ENCODE data around the gene FGFR3. TPM values are rescaled to one million over a fixed set of nuclear protein-coding genes. Genes with fewer than 3 reads are reported as not detected.

FGFR3 gene
- total RNA-seq, 2 experiments from 2014 or later, result not detected

DNA sequence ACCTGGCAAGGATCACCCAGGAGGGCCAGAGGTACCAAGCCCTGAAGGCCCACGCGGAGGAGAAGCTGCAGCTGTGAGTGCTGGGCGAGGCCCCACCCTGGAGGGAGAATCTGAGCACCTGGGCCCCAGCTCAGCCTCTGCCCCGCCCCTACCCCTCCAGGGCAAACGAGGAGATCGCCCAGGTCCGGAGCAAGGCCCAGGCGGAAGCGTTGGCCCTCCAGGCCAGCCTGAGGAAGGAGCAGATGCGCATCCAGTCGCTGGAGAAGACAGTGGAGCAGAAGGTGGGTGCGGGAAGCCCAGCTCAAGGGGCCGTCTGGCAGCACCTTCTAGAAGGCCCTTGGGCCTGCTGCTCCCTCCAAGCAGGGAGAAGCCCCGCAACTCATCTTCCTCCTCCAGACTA, 48.5 kb upstream of the FGFR3 start:
- intact Hi-C loops (cut with micrococcal nuclease; ENCODE audit: unreplicated experiment), result no loop called here
- TF ChIP-seq EZH2phosphoT487 (IDR thresholded peaks at IDR 0.05; ENCODE audit: borderline replicate concordance, low read depth, low read length), result no peak
- TF ChIP-seq, protein P1, sequence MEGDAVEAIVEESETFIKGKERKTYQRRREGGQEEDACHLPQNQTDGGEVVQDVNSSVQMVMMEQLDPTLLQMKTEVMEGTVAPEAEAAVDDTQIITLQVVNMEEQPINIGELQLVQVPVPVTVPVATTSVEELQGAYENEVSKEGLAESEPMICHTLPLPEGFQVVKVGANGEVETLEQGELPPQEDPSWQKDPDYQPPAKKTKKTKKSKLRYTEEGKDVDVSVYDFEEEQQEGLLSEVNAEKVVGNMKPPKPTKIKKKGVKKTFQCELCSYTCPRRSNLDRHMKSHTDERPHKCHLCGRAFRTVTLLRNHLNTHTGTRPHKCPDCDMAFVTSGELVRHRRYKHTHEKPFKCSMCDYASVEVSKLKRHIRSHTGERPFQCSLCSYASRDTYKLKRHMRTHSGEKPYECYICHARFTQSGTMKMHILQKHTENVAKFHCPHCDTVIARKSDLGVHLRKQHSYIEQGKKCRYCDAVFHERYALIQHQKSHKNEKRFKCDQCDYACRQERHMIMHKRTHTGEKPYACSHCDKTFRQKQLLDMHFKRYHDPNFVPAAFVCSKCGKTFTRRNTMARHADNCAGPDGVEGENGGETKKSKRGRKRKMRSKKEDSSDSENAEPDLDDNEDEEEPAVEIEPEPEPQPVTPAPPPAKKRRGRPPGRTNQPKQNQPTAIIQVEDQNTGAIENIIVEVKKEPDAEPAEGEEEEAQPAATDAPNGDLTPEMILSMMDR (conservative IDR thresholded peaks at IDR 0.05; ENCODE audit: low read length), result no peak
- H3K27ac ChIP-seq (ENCODE audit: low read depth, low read length, poor library complexity, severe bottlenecking), result no peak overlapping the region
- H3K4me2 ChIP-seq (ENCODE audit: low read length), result no peak overlapping the region
- H3K4me3 ChIP-seq (ENCODE audit: low read depth, low read length, poor library complexity, severe bottlenecking), result no peak overlapping the region
- peaks cover 64% of the 10 kb centered on the region for H3K36me3 ChIP-seq (ENCODE audit: insufficient read depth, low read length)
- no peaks in the 10 kb centered on the region for H3K79me2 ChIP-seq (ENCODE audit: insufficient read depth, low read depth, low read length)
- TSS peak; percentile 50 for BruUV-seq (replicated peaks)
- no peaks in the 10 kb centered on the region for H3K9me2 ChIP-seq (ENCODE audit: insufficient read depth, low read length)
- no peaks in the 10 kb centered on the region for H3K9me3 ChIP-seq (ENCODE audit: low read length)
- no peak for DNase-seq (ENCODE audit: low spot score)
- H3K4me1 ChIP-seq (ENCODE audit: insufficient read depth, low read length, poor library complexity, severe bottlenecking), result no peaks in the 10 kb centered on the region
- CTCF ChIA-PET (ENCODE audit: unreplicated experiment), result no interaction called here
- POLR2A ChIA-PET, result no interaction called here
- H4K20me1 ChIP-seq (ENCODE audit: insufficient read depth, low read length), result no peaks in the 10 kb centered on the region
- H2AFZ ChIP-seq (ENCODE audit: low read length), result no peak overlapping the region

GRCh38 chr4:1745165-1745564, 47.9 kb upstream of the FGFR3 start:
- Histone ChIP-seq H3K4me1 (ENCODE audit: insufficient read depth, low read length, poor library complexity, severe bottlenecking) (no peaks in the 10 kb centered on the region), H3K9me3 (ENCODE audit: low read length) (no peaks in the 10 kb centered on the region), H2AFZ (ENCODE audit: low read length) (no peak overlapping the region), H3K9me2 (ENCODE audit: insufficient read depth, low read length) (no peaks in the 10 kb centered on the region), H4K20me1 (ENCODE audit: insufficient read depth, low read length) (no peaks in the 10 kb centered on the region), H3K4me3 (ENCODE audit: low read depth, low read length, poor library complexity, severe bottlenecking) (no peak overlapping the region), H3K79me2 (ENCODE audit: insufficient read depth, low read depth, low read length) (no peaks in the 10 kb centered on the region), H3K27ac (ENCODE audit: low read depth, low read length, poor library complexity, severe bottlenecking) (no peak overlapping the region), H3K36me3 (ENCODE audit: insufficient read depth, low read length) (peaks cover 58% of the 10 kb centered on the region), H3K4me2 (ENCODE audit: low read length) (no peak overlapping the region)
- intact Hi-C loops (cut with micrococcal nuclease; ENCODE audit: unreplicated experiment), result loop anchor here (5.0 kb wide), 2 partner anchors 152 to 442 kb away; no protein-coding TSS in a partner anchor
- TF ChIP-seq, protein P1 (conservative IDR thresholded peaks at IDR 0.05; ENCODE audit: low read length), result no peak
- no peak for TF ChIP-seq EZH2phosphoT487 (IDR thresholded peaks at IDR 0.05; ENCODE audit: borderline replicate concordance, low read depth, low read length)
- DNase-seq (ENCODE audit: low spot score), result no peak
- ChIA-PET POLR2A (no interaction called here), CTCF (ENCODE audit: unreplicated experiment) (no interaction called here)
- BruUV-seq (replicated peaks), result no TSS peak

DNA sequence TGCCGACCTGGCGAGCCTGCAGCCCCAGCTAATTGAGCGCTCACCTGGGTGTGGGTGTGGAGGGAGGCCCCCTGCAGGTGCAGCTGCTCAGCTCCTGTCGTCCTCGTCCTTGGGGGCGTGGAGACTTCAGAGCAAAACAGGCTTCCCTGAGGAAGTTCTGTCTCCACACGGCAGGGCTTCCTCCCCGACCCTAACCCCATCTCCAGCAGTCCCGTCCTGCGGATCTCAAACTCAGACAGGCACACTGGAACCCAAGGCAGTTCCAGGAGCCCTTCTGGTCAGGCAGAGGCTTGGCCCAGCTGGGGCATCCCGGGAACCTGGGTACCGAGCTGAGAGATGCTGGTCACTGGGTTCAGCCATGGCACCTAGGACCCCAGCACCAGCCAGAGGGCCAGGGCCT, 47.4 kb upstream of the FGFR3 start:
- Histone ChIP-seq H3K27ac (ENCODE audit: low read depth, low read length, poor library complexity, severe bottlenecking) (no peak overlapping the region), H3K4me1 (ENCODE audit: insufficient read depth, low read length, poor library complexity, severe bottlenecking) (no peaks in the 10 kb centered on the region), H3K9me2 (ENCODE audit: insufficient read depth, low read length) (no peaks in the 10 kb centered on the region), H3K36me3 (ENCODE audit: insufficient read depth, low read length) (peaks cover 53% of the 10 kb centered on the region), H3K4me2 (ENCODE audit: low read length) (no peak overlapping the region), H4K20me1 (ENCODE audit: insufficient read depth, low read length) (no peaks in the 10 kb centered on the region), H3K4me3 (ENCODE audit: low read depth, low read length, poor library complexity, severe bottlenecking) (no peak overlapping the region), H3K9me3 (ENCODE audit: low read length) (no peaks in the 10 kb centered on the region), H2AFZ (ENCODE audit: low read length) (no peak overlapping the region), H3K79me2 (ENCODE audit: insufficient read depth, low read depth, low read length) (no peaks in the 10 kb centered on the region)
- BruUV-seq (replicated peaks), result no TSS peak
- TF ChIP-seq, protein P1 (conservative IDR thresholded peaks at IDR 0.05; ENCODE audit: low read length), result no peak
- no peak for TF ChIP-seq EZH2phosphoT487 (IDR thresholded peaks at IDR 0.05; ENCODE audit: borderline replicate concordance, low read depth, low read length)
- intact Hi-C loops (cut with micrococcal nuclease; ENCODE audit: unreplicated experiment), result loop anchor here (5.0 kb wide), 2 partner anchors 152 to 442 kb away; no protein-coding TSS in a partner anchor
- POLR2A ChIA-PET, result no interaction called here
- no peak for DNase-seq (ENCODE audit: low spot score)
- CTCF ChIA-PET (ENCODE audit: unreplicated experiment), result no interaction called here

Data from OCI-LY7 (cell line).